Adrenal gland (tissue), 12 donors: ENCODE results near the gene ADH1A. TPM values are rescaled to one million over a fixed set of nuclear protein-coding genes. Genes with fewer than 3 reads are reported as not detected.

Experiments
- DNase-seq, 7 donors: peaks; one replicate each; pipeline ENCODE4 v3.0.0-alpha.2; 2019 to 2020
- H3K27ac ChIP-seq, 5 donors: fragments of 200-600 bp; sonication (generic) in 4 of 5; 1 replicate in 3 of 5; 2 replicates in 2 of 5; pipeline versions ENCODE4 v1.5.1 to v1.8.0; 2016 to 2020; ENCODE audit warnings: mild to moderate bottlenecking in 1 of 5
- H3K27me3 ChIP-seq: fragments of 200-600 bp; 2 replicates; pipeline ENCODE4 v1.8.0; 2021
- H3K36me3 ChIP-seq, 2 donors: fragments of 200-600 bp; replicated peaks in 1 of 2; 1 replicate in 1 of 2; 2 replicates in 1 of 2; pipeline versions ENCODE4 v1.5.1 to v1.8.0; 2018 to 2022
- H3K4me1 ChIP-seq, 2 donors: fragments of 200-600 bp; replicated peaks in 1 of 2; 1 replicate in 1 of 2; 2 replicates in 1 of 2; pipeline versions ENCODE4 v1.5.1 to v1.8.0; 2018 to 2021
- H3K4me3 ChIP-seq, 4 donors: fragments of 200-600 bp; sonication (generic) in 3 of 4; one replicate each; pipeline ENCODE4 v1.5.1; 2016 to 2018
- H3K9me3 ChIP-seq, 3 donors: fragments of 200-600 bp; sonication (generic) in 1 of 3; replicated peaks in 1 of 3; 1 replicate in 2 of 3; 2 replicates in 1 of 3; pipeline versions ENCODE4 v1.5.1 to v1.8.0; 2016 to 2021
- CTCF ChIP-seq, 6 experiments: fragments of 450-650 bp in 4 of 6; fragments of 200-600 bp in 2 of 6; sonication (generic) in 1 of 6; IDR thresholded peaks; 1 replicate in 5 of 6; 2 replicates in 1 of 6; pipeline versions ENCODE4 v1.5.1 to v1.8.0; 2016 to 2021; ENCODE audit warnings: antibody characterized with exemption in 6 of 6, mild to moderate bottlenecking in 2 of 6, moderate library complexity in 1 of 6
- POLR2A ChIP-seq, 2 donors: fragments of 450-650 bp; IDR thresholded peaks; one replicate each; pipeline ENCODE4 v1.6.1; 2017; ENCODE audit warnings: antibody characterized with exemption in 2 of 2, mild to moderate bottlenecking in 2 of 2, moderate library complexity in 1 of 2
- WGBS, 4 donors: extraction: QIAGEN DNeasy Blood & Tissue Kit in 2 of 4; methylation state at CpG; one replicate each; pipeline versions ENCODE4 v1.1.5 to v1.1.7; 2013 to 2017; 5-methylcytosine and 5-hydroxymethylcytosine counted together
- intact Hi-C, 2 donors: fragments of 100-400 bp; cut with DNase I; formaldehyde crosslinking; loops; one replicate each; pipeline versions ENCODE4 v1.14.1 to v1.15.0; 2022 to 2023
- polyA plus RNA-seq, 3 donors: library from polyadenylated mRNA; stranded (reverse); fragments of 200-250 nt in 2 of 3; fragments of 350-450 nt in 1 of 3; fragmentation: Illumina TruSeq in 1 of 3; extraction: RNeasy Lipid Tissue Mini Kit (QIAGEN cat#74804) in 1 of 3; gene quantifications; one replicate each; pipeline ENCODE4 v1.2.3, GENCODE V29; 2013 to 2014
- total RNA-seq, 9 donors: library from RNA; depleted of rRNA in 4 of 9; stranded (reverse); fragments of >200 nt in 4 of 9; fragments of 120-200 nt in 1 of 9; fragmentation: NEBNext Ultra II Directional in 1 of 9; extraction: Animal tissue kit (Norgen Biotek cat#: 25700) in 1 of 9; gene quantifications; one replicate each; pipeline versions ENCODE4 v1.1.0 to v1.2.4, GENCODE V29; 2013 to 2023
- donor health status: healthy with polysubstance abuse.
- donor health status: Bipolar disorder and iron deficiency.
- donor health status: DM: yes; HTN: yes; CAD: no.
- donor health status: DM: no; HTN: no; CAD: no.
- donor health status: DM: no; HTN: no; CAD: no.
- donor health status: DM: yes; HTN: yes; CAD: no.

The ADH1A gene
- total and polyA plus RNA-seq, 12 donors = 0.42 to 1.5 (median 0.90) TPM; not detected in 8

DNA sequence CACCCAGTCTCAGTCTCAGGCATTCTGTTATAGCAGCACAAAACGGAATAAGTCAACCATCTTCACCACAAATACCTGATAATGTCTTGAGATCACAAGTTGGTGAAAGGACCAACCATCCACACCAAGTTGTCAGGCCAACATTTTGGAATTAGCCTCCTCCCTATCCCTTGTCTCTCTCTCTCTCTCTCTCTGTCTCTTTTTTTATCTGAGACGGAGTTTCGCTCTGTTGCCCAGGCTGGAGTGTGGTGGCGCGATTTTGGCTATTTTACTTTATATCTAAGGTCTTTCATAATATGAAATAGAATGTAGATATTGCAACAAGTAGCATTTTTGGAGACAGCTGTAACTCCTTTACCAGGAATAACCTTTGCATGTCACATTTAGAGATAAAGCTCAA lies 15.7 kb downstream of the ADH1A start:
- H3K36me3 ChIP-seq = no peaks in the 10 kb centered on the region
- H3K4me3 ChIP-seq = no peak overlapping the region
- TF ChIP-seq POLR2A (IDR thresholded peaks at IDR 0.05) = no peak
- intact Hi-C loops = no loop called here
- no peaks in the 10 kb centered on the region for H3K4me1 ChIP-seq
- no peaks in the 10 kb centered on the region for H3K27me3 ChIP-seq
- no peak overlapping the region for H3K27ac ChIP-seq
- H3K9me3 ChIP-seq = no peaks in the 10 kb centered on the region
- DNase-seq = no peak
- 78 to 86% (median 80%) methylated on average over 5 of the region's 5 CpGs for WGBS, 4 donors

GRCh38 chr4:99273704-99274103 lies 17.1 kb downstream of the ADH1A start:
- 68 to 76% (median 73%) methylated on average over 2 of the region's 2 CpGs for WGBS, 4 donors
- no peaks in the 10 kb centered on the region for H3K36me3 ChIP-seq
- no peak overlapping the region for H3K27ac ChIP-seq
- H3K27me3 ChIP-seq = no peaks in the 10 kb centered on the region
- no peak for TF ChIP-seq POLR2A (IDR thresholded peaks at IDR 0.05)
- no peaks in the 10 kb centered on the region for H3K4me1 ChIP-seq
- intact Hi-C loops = no loop called here
- no peak for DNase-seq
- H3K4me3 ChIP-seq = no peak overlapping the region
- no peaks in the 10 kb centered on the region for H3K9me3 ChIP-seq

DNA sequence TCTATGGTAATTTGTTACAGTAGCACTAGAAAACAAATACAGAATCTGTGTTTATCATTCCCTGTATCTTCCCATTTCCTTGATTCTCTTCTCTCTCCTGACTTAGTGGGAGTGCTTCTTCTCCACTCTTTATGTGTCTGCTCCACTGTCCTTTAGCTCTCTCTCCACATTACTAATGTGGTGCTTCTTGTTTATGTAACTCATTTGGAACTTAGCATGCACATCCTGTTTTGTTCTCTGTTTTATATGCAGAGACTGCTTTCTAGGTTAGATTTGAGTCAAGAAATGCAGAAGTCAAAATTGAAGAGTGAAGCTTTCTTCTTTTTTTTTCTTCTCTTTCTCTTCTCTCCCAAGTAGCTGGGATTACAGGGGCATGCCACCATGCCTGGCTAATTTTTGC lies 25.9 kb downstream of the ADH1A start:
- H3K27me3 ChIP-seq = no peaks in the 10 kb centered on the region
- H3K4me1 ChIP-seq = no peaks in the 10 kb centered on the region
- H3K36me3 ChIP-seq = no peaks in the 10 kb centered on the region
- TF ChIP-seq POLR2A (IDR thresholded peaks at IDR 0.05) (no peak), CTCF (IDR thresholded peaks at IDR 0.05) (no peak)
- no peak overlapping the region for H3K27ac ChIP-seq
- no peak overlapping the region for H3K4me3 ChIP-seq
- DNase-seq = no peak
- intact Hi-C loops = no loop called here
- H3K9me3 ChIP-seq = no peaks in the 10 kb centered on the region

GRCh38 chr4:99252746-99253145 lies 38.0 kb downstream of the ADH1A start:
- DNase-seq = no peak
- H3K4me3 ChIP-seq = no peak overlapping the region
- 76 to 86% (median 82%) methylated on average over 4 of the region's 4 CpGs for WGBS, 4 donors
- H3K27me3 ChIP-seq = no peaks in the 10 kb centered on the region
- H3K4me1 ChIP-seq = no peaks in the 10 kb centered on the region
- H3K36me3 ChIP-seq = no peaks in the 10 kb centered on the region
- no peak overlapping the region for H3K27ac ChIP-seq
- H3K9me3 ChIP-seq = no peaks in the 10 kb centered on the region
- intact Hi-C loops = no loop called here
- TF ChIP-seq POLR2A (IDR thresholded peaks at IDR 0.05) = no peak
- no peak for TF ChIP-seq CTCF (IDR thresholded peaks at IDR 0.05)

DNA sequence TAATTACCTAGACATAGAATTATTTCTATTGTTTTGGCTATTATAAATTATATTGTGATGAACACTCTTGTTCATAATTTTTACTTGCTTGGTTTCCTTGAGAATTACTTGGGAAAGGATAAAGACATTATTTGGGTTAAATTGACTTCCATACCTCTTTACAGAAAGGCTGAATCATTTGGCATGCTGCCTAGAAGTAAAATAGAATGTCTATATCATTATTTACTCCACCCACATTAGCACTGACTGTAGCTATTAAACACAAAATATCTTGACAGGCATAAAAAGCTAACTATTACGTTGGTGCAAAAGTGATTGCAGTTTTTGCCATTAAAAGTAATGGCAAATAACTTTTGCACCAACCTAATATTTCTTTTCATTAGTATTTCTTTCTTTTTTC lies 42.1 kb downstream of the ADH1A start:
- no peak overlapping the region for H3K4me3 ChIP-seq
- DNase-seq = no peak
- WGBS, 4 donors = 74 to 82% (median 76%) methylated on average over 1 of the region's 1 CpG

More for the DNA sequence above, 42.1 kb downstream of the ADH1A start:
- TF ChIP-seq POLR2A (IDR thresholded peaks at IDR 0.05) = no peak
- no peak for TF ChIP-seq CTCF (IDR thresholded peaks at IDR 0.05)
- H3K36me3 ChIP-seq = no peaks in the 10 kb centered on the region
- no peaks in the 10 kb centered on the region for H3K4me1 ChIP-seq
- no peaks in the 10 kb centered on the region for H3K27me3 ChIP-seq
- intact Hi-C loops = no loop called here
- no peak overlapping the region for H3K27ac ChIP-seq
- no peaks in the 10 kb centered on the region for H3K9me3 ChIP-seq
